Ectodermal cell (in vitro differentiated cells): ENCODE results near the gene RABGGTA.

Experiments
- H3K27ac ChIP-seq: 2 replicates; pipeline ENCODE4 v1.7.0; 2013; ENCODE audit warnings: mild to moderate bottlenecking, low read depth, low read length; ENCODE audit not compliant: insufficient read depth, poor library complexity, severe bottlenecking
- H3K27me3 ChIP-seq: 2 replicates; pipeline ENCODE4 v1.7.0; 2013; ENCODE audit warnings: mild to moderate bottlenecking, low read length; ENCODE audit not compliant: insufficient read depth, control insufficient read depth, poor library complexity, severe bottlenecking
- H3K36me3 ChIP-seq: one replicate; pipeline ENCODE4 v1.7.0; 2013; ENCODE audit warnings: low read length; ENCODE audit not compliant: control insufficient read depth, insufficient read depth
- H3K4me1 ChIP-seq: one replicate; pipeline ENCODE4 v1.7.0; 2013; ENCODE audit warnings: low read length; ENCODE audit not compliant: control insufficient read depth, insufficient read depth
- H3K4me3 ChIP-seq: 2 replicates; pipeline ENCODE4 v1.7.0; 2013; ENCODE audit warnings: low read depth, low read length, control low read depth; ENCODE audit not compliant: insufficient read depth
- H3K9me3 ChIP-seq: 2 replicates; pipeline ENCODE4 v1.7.0; 2013; ENCODE audit warnings: mild to moderate bottlenecking, low read length, moderate library complexity; ENCODE audit not compliant: control insufficient read depth
- WGBS, 2 experiments: methylation state at CpG; one replicate each; pipeline ENCODE4 v1.1.7; 2013; ENCODE audit warnings: missing lambda C conversion rate in 2 of 2; 5-methylcytosine and 5-hydroxymethylcytosine counted together

RABGGTA gene

DNA sequence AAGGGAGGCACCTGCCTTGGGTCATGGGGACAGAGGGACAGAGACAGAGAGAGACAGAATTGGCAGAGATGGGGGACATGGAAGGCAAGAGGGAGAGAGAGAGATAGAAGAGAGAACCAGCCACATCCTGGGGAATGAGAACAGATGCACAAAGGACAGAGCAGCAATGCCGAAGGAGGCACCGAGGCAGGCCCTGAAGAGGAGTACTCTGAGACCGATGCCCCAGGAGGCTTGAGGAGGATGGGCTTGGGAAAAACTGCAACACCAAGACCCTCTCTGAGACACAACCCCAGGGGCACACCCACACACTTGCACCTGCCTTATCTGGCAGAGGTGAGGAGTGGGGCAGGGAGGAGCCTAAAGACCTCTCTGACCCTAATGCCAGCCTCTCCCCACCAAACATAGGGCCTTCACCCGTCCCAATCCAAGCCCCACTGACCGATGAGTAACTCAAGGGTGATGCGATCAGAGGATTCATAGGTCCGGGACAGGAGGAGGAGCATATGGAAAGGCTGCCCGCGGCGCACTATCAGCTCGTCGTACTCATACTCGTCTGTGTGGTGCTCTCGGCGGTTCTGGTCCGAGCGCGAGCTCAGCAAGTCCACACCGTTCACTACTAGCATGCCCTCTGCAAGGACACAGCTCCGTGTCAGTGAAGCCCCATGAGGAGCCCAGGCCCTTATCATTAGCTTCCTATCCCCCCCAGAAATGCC, 10.0 kb downstream of the RABGGTA start:
- H3K36me3 ChIP-seq, result no peaks in the 10 kb centered on the region
- H3K27me3 ChIP-seq, result no peaks in the 10 kb centered on the region
- H3K27ac ChIP-seq, result no peak overlapping the region
- no peak overlapping the region for H3K4me3 ChIP-seq
- H3K9me3 ChIP-seq, result no peaks in the 10 kb centered on the region
- no peaks in the 10 kb centered on the region for H3K4me1 ChIP-seq
- 93% methylated on average over 20 of the region's 20 CpGs for WGBS, 2 experiments

DNA sequence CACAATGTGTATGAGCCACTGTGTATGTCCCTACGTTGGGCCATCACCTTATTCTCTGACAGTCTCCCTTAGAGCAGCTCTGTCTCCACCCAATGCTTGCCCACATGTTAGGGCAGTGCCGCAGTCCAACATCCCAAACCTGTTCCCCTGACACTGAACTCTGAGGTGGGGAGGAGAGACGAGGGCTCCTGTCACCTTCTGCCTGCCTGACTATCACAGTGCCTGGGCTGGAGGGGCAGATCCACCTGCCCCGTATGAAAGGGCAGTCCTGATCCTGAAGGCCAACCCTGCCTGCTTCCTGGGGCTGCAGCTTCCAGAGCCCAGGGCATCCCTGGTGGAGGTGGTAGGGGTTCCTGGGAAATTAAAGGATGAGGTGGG, 10.6 kb downstream of the RABGGTA start:
- Histone ChIP-seq H3K4me1 (no peaks in the 10 kb centered on the region), H3K9me3 (no peaks in the 10 kb centered on the region), H3K36me3 (no peaks in the 10 kb centered on the region), H3K27ac (no peak overlapping the region), H3K4me3 (no peak overlapping the region), H3K27me3 (no peaks in the 10 kb centered on the region)
- WGBS, 2 experiments, result 85 to 91% methylated on average over 4 of the region's 4 CpGs

- 88 to 90% methylated on average over 16 of the region's 16 CpGs for WGBS, 2 experiments
- no peaks in the 10 kb centered on the region for H3K27me3 ChIP-seq
- H3K9me3 ChIP-seq, result no peaks in the 10 kb centered on the region
- no peak overlapping the region for H3K27ac ChIP-seq
- H3K4me3 ChIP-seq, result no peak overlapping the region
- no peaks in the 10 kb centered on the region for H3K36me3 ChIP-seq
- H3K4me1 ChIP-seq, result no peaks in the 10 kb centered on the region
Observed at GRCh38 chr14:24260026-24260779, 11.2 kb downstream of the RABGGTA start.

GRCh38 chr14:24259282-24260025, 11.9 kb downstream of the RABGGTA start:
- Histone ChIP-seq H3K4me1 (no peaks in the 10 kb centered on the region), H3K27ac (no peak overlapping the region), H3K9me3 (no peaks in the 10 kb centered on the region), H3K36me3 (no peaks in the 10 kb centered on the region), H3K4me3 (no peak overlapping the region), H3K27me3 (no peaks in the 10 kb centered on the region)
- WGBS, 2 experiments, result 88 to 92% methylated on average over 16 of the region's 16 CpGs

DNA sequence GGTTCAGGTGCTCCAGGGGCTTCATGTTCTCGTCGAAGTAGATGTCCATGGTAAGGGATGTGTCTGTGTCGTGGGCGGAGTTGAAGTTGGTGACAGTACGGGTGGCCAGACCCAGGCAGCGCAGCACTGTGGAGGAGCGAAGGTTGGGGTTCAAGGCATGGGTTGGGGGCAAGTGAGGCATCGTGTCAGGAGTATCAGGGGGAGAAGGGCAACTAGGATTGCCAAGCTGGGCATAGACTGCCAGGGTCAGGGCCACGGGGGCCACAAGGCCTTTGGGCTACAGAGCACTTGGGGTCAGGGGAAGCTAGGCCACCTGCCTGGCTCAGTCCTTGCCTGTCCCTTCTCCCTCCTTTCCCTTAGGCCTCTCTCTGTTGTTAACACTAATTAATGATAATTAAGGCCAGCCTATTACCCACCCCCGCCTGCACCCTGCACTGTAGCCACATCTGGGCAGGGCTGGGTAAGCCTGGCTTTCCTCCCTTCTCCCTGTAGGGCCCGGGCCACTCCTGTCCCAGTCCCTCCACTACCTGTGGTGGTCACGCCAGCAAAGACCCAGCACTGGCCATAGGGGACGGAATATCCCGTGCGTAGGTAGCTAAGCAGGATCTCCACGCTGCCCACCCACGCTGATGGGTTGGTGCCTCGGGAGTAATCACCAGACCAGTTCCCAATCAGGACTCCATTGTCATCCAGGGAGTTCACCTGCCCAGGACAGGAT, 12.7 kb downstream of the RABGGTA start:
- no peaks in the 10 kb centered on the region for H3K27me3 ChIP-seq
- H3K36me3 ChIP-seq, result no peaks in the 10 kb centered on the region
- H3K9me3 ChIP-seq, result no peaks in the 10 kb centered on the region
- no peak overlapping the region for H3K27ac ChIP-seq
- 92 to 93% methylated on average over 18 of the region's 18 CpGs for WGBS, 2 experiments
- no peak overlapping the region for H3K4me3 ChIP-seq
- H3K4me1 ChIP-seq, result no peaks in the 10 kb centered on the region

DNA sequence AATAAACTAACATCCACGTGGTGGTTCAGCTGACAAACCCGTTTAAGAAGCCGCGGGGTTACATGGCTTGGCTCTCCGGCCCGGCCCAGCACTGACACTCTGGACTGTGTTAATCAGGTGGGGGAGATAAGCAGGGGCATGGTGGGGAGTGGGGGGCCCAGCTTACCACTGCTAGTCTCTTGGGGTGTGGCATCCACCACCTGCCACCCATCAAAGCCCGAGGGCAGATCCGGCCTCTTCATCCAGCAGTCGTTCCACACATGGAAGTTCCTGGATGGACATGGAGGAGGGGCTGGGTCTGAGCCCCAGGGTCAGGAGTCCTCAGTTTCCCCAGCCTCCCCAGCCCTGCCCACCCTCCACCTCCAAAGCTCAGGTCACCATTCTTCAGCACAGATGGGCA, 13.3 kb downstream of the RABGGTA start:
- Histone ChIP-seq H3K4me1 (no peaks in the 10 kb centered on the region), H3K27me3 (no peaks in the 10 kb centered on the region), H3K36me3 (no peaks in the 10 kb centered on the region), H3K27ac (no peak overlapping the region), H3K4me3 (no peak overlapping the region), H3K9me3 (no peaks in the 10 kb centered on the region)
- WGBS, 2 experiments, result 95% methylated on average over 9 of the region's 9 CpGs

DNA sequence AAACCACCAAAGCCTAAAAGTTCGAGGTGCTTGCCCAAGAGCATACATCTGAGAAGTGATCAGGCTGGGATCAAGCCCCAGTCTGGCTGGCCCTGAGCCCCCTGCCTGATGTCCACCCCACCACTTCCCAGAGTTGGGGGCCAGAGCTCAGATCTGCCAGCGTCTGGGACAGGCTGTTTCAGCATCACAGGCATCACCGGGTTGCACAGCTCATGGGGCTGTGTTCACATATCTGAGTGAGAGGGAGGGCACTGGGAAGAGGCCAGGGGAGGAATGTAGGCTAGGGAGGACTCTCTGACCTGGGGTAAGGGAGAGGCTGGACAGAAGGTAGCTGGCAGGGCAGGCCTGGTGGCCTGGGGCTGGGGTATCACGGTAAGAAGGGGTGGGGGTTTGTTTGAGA, 14.4 kb downstream of the RABGGTA start:
- H3K27me3 ChIP-seq, result no peaks in the 10 kb centered on the region
- H3K4me3 ChIP-seq, result no peak overlapping the region
- H3K27ac ChIP-seq, result no peak overlapping the region
- H3K9me3 ChIP-seq, result no peaks in the 10 kb centered on the region
- WGBS, 2 experiments, result 86 to 93% methylated on average over 4 of the region's 4 CpGs
- no peaks in the 10 kb centered on the region for H3K36me3 ChIP-seq
- H3K4me1 ChIP-seq, result no peaks in the 10 kb centered on the region

DNA sequence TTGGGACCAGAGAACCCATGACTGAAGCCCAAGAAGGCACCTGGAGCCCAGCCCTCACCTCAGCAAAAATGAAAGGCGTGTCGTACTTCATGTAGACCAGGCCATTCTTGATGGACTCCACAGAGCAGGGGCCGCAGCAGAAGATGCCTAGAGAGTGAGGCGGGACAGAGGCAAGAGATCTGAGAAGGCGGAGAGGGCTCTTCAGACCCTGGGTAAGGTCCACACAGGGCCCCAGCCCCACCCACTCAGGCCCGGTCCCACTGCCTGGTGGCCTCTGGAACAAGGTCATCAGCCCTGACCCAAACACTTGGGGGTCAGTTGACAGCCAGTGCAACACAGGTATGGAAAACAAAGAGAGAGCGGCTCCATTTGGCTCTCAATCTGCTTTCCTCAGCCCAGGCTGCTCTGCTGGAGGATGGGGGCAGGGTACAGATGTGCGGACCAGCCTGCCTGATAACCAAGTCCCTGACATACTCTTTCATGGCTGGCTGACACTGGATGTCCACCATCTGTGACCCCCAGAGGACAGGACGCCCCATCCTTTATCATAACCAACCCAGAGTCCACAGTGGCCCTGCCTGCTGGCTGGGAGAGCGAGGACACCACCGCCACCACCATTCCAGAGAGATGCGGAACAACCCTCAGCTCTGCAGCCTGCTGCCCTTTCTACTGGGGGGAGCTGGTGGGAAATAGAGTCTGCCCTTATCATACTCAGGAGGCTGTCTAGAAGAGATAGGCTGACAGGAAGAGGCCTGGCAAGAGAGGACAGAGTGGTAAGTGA, 15.3 kb downstream of the RABGGTA start:
- Histone ChIP-seq H3K36me3 (no peaks in the 10 kb centered on the region), H3K27ac (no peak overlapping the region), H3K9me3 (no peaks in the 10 kb centered on the region), H3K4me1 (no peaks in the 10 kb centered on the region), H3K4me3 (no peak overlapping the region), H3K27me3 (no peaks in the 10 kb centered on the region)
- WGBS, 2 experiments, result 88 to 93% methylated on average over 12 of the region's 12 CpGs

DNA sequence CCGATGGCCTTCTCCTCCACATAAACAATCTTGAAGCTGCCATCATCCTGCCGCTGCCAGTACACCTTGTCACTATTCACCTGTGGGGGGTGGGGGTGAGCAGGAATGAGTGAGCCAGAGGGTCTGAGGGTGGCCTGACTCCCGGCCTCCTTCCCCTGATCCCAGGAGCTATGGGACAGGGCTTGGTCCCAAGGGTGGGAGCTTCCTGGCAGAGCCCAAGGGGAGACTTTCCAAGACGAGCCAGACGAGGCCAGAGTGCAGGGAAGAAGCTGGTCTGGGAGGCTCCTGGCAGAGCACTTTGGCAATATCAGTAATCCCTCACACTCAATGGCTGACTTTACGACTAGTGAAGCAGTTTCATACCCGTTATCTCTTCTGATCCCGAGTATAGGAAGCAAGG, 16.0 kb downstream of the RABGGTA start:
- Histone ChIP-seq H3K4me3 (no peak overlapping the region), H3K36me3 (no peaks in the 10 kb centered on the region)

More for the DNA sequence above, 16.0 kb downstream of the RABGGTA start:
- Histone ChIP-seq H3K27me3 (no peaks in the 10 kb centered on the region), H3K4me1 (no peaks in the 10 kb centered on the region), H3K9me3 (no peaks in the 10 kb centered on the region), H3K27ac (no peak overlapping the region)
- 94 to 95% methylated on average over 8 of the region's 8 CpGs for WGBS, 2 experiments
